HepG2 (cell line): ENCODE results near the gene HERPUD2. TPM values are rescaled to one million over a fixed set of nuclear protein-coding genes. Genes with fewer than 3 reads are reported as not detected.

Experiments used
- ARID2 ChIP-seq: sonication (generic); formaldehyde crosslinking; IDR thresholded peaks from 2 replicates; pipeline ENCODE4 v1.8.1; 2022; ENCODE audit warnings: mild to moderate bottlenecking, missing genetic modification reagents, borderline replicate concordance
- ATF7 ChIP-seq, 2 experiments: fragments of 450-650 bp in 1 of 2; sonication (generic) in 1 of 2; formaldehyde crosslinking in 1 of 2; IDR thresholded peaks; 2 replicates each; pipeline versions ENCODE4 v1.4.0 to v1.6.1; 2016 to 2020; ENCODE audit warnings: antibody characterized with exemption in 1 of 2, mild to moderate bottlenecking in 1 of 2, missing genetic modification reagents in 1 of 2
- CEBPG ChIP-seq: IDR thresholded peaks from 2 replicates; pipeline ENCODE4 v1.6.1; 2016
- CENPX ChIP-seq: sonication (generic); formaldehyde crosslinking; IDR thresholded peaks from 2 replicates; pipeline ENCODE4 v1.9.0; 2021; ENCODE audit warnings: mild to moderate bottlenecking, missing genetic modification reagents, moderate library complexity
- ELK4 ChIP-seq: sonication (generic); formaldehyde crosslinking; IDR thresholded peaks from 2 replicates; pipeline ENCODE4 v1.9.0; 2021; ENCODE audit warnings: missing genetic modification reagents, borderline replicate concordance
- GMEB2 ChIP-seq: IDR thresholded peaks from 2 replicates; pipeline ENCODE4 v1.6.1; 2016; ENCODE audit warnings: missing biosample characterization, missing genetic modification reagents, low read depth
- HDAC1 ChIP-seq: sonication (generic); formaldehyde crosslinking; IDR thresholded peaks from 2 replicates; pipeline ENCODE4 v1.5.1; 2020; ENCODE audit warnings: mild to moderate bottlenecking, missing genetic modification reagents
- MED8 ChIP-seq: sonication (generic); formaldehyde crosslinking; IDR thresholded peaks from 2 replicates; pipeline ENCODE4 v1.8.1; 2023; ENCODE audit warnings: mild to moderate bottlenecking, missing genetic modification reagents; ENCODE audit not compliant: insufficient replicate concordance
- MEIS1 ChIP-seq: sonication (generic); formaldehyde crosslinking; IDR thresholded peaks from 2 replicates; pipeline ENCODE4 v1.9.0; 2021; ENCODE audit warnings: mild to moderate bottlenecking, missing genetic modification reagents, moderate library complexity, borderline replicate concordance
- ZBTB44 ChIP-seq: sonication (generic); formaldehyde crosslinking; IDR thresholded peaks from 2 replicates; pipeline ENCODE4 v1.4.0; 2020; ENCODE audit warnings: missing genetic modification reagents
- ZFP36L1 ChIP-seq: sonication (generic); formaldehyde crosslinking; IDR thresholded peaks from 2 replicates; pipeline ENCODE4 v1.8.0; 2022; ENCODE audit warnings: mild to moderate bottlenecking, missing genetic modification reagents, moderate library complexity
- ZNF260 ChIP-seq: sonication (generic); formaldehyde crosslinking; IDR thresholded peaks from 2 replicates; pipeline ENCODE4 v1.4.0; 2020; ENCODE audit warnings: missing genetic modification reagents, low read depth, mild to moderate bottlenecking, borderline replicate concordance
- ZNF646 ChIP-seq: sonication (generic); formaldehyde crosslinking; IDR thresholded peaks from 2 replicates; pipeline ENCODE4 v1.9.0; 2021; ENCODE audit warnings: mild to moderate bottlenecking, missing genetic modification reagents
- ZNF652 ChIP-seq: IDR thresholded peaks from 2 replicates; pipeline ENCODE4 v1.6.1; 2016; ENCODE audit warnings: low read depth, borderline replicate concordance
- ZNF891 ChIP-seq: sonication (generic); formaldehyde crosslinking; IDR thresholded peaks from 2 replicates; pipeline ENCODE4 v1.5.0; 2020; ENCODE audit warnings: mild to moderate bottlenecking, missing genetic modification reagents
- ZSCAN30 ChIP-seq: sonication (generic); formaldehyde crosslinking; IDR thresholded peaks from 2 replicates; pipeline ENCODE4 v1.5.0; 2020; ENCODE audit warnings: mild to moderate bottlenecking, missing genetic modification reagents
- polyA plus RNA-seq, 8 experiments: library from polyadenylated mRNA; depleted of rRNA in 3 of 8; stranded (reverse) in 7 of 8; unstranded in 1 of 8; fragments of >200 nt; fragmentation: Illumina TruSeq in 4 of 8; extraction: Trizol in 4 of 8; gene quantifications; 2 replicates each; pipeline versions ENCODE4 v1.2.1 to v1.2.3, GENCODE V29; 2011 to 2016; ENCODE audit warnings: low read depth in 4 of 8, missing spikeins in 1 of 8, mixed read lengths in 1 of 8; ENCODE audit not compliant: insufficient read depth in 1 of 8
- total RNA-seq, 5 experiments: library from RNA; depleted of rRNA; stranded (reverse); fragments of >200 nt; fragmentation: Illumina TruSeq; extraction: Trizol; gene quantifications; 2 replicates each; pipeline ENCODE4 v1.2.3, GENCODE V29; 2016; ENCODE audit warnings: low read depth in 1 of 5

Gene HERPUD2
- total and polyA plus RNA-seq, 2 of the 13 experiments (the other 11 are each of a cell fraction or from before 2014, with no cell fraction given): 10.7 to 38.6 TPM

- TF ChIP-seq GMEB2 (CRISPR knock-in tag) (no peak), ARID2 (0 out of 2 replicates have a peak, but pooled peaks have one; percentile 9), ZFP36L1 (CRISPR knock-in tag) (0 out of 2 replicates have a peak, but pooled peaks have one; percentile 8), ELK4 (CRISPR knock-in tag) (no peak), ZBTB44 (CRISPR knock-in tag) (peak; percentile 10; the same call in 1 of the 2 replicates), MED8 (CRISPR knock-in tag) (no peak), ZNF652 (CRISPR knock-in tag) (no peak), ZNF260 (no peak), HDAC1 (CRISPR knock-in tag) (no peak), MEIS1 (CRISPR knock-in tag) (peak; percentile 43; the same call in 1 of the 2 replicates), ZNF891 (CRISPR knock-in tag) (peak; percentile 45; the same call in 1 of the 2 replicates), ZSCAN30 (CRISPR knock-in tag) (0 out of 2 replicates have a peak, but pooled peaks have one; percentile 14), ZNF646 (CRISPR knock-in tag) (0 out of 2 replicates have a peak, but pooled peaks have one; percentile 8), CEBPG (CRISPR knock-in tag) (no peak), ATF7 (IDR thresholded peaks at IDR 0.05) (no peak), ATF7 (CRISPR knock-in tag; IDR thresholded peaks at IDR 0.05) (0 out of 2 replicates have a peak, but pooled peaks have one; percentile 8), CENPX (CRISPR knock-in tag) (no peak)
Observed at GRCh38 chr7:35694161-35694783, 663 bp downstream of the HERPUD2 start (continued).
